NCI-H2227 (cell line): ENCODE measurements around the gene EOLA1.
"Not testable (repeated sequence)": the region's sequence is repeated elsewhere in the genome, so short reads cannot be mapped to it uniquely, and the experiment has no call there.

ENCODE experiments used
- DNase-seq: peaks from one replicate; lab custom pipeline; 2025; ENCODE audit not compliant: unreplicated experiment; lab: John Stamatoyannopoulos, UW

The EOLA1 gene

GRCh38 chrX:149541521-149542047, 772 bp downstream of the EOLA1 start:
- no peak for DNase-seq

- not testable (repeated sequence) for DNase-seq
Observed at GRCh38 chrX:149545545-149546543, 5.0 kb downstream of the EOLA1 start.

- not testable (repeated sequence) for DNase-seq
Observed at GRCh38 chrX:149546962-149547361, 6.2 kb downstream of the EOLA1 start.

- not testable (repeated sequence) for DNase-seq
Observed at GRCh38 chrX:149547782-149548181, 7.0 kb downstream of the EOLA1 start.

- DNase-seq = not testable (repeated sequence)
Observed at GRCh38 chrX:149549701-149550100, 8.9 kb downstream of the EOLA1 start, which contains the start of gene HSFX3. HSFX3 (minus strand) TSS chrX:149549924; CDS start chrX:149549852, 72 bp downstream.

- not testable (repeated sequence) for DNase-seq
Observed at GRCh38 chrX:149550454-149550853, 9.6 kb downstream of the EOLA1 start.

- DNase-seq = not testable (repeated sequence)
Observed at GRCh38 chrX:149551245-149551938, 10.6 kb downstream of the EOLA1 start.

- not testable (repeated sequence) for DNase-seq
Observed at GRCh38 chrX:149551939-149552248, 11.1 kb downstream of the EOLA1 start.

GRCh38 chrX:149555251-149555650, 14.4 kb downstream of the EOLA1 start:
- DNase-seq = not testable (repeated sequence)

GRCh38 chrX:149563359-149563758, 22.5 kb downstream of the EOLA1 start:
- DNase-seq = no peak

GRCh38 chrX:149567621-149568417, 27.0 kb downstream of the EOLA1 start:
- DNase-seq = no peak

- no peak for DNase-seq
Observed at GRCh38 chrX:149568701-149569296, 28.0 kb downstream of the EOLA1 start.

GRCh38 chrX:149569770-149570169, 29.0 kb downstream of the EOLA1 start:
- DNase-seq = no peak

GRCh38 chrX:149570668-149571067, 29.9 kb downstream of the EOLA1 start:
- no peak for DNase-seq

- DNase-seq = no peak
Observed at GRCh38 chrX:149571770-149572169, 31.0 kb downstream of the EOLA1 start.

GRCh38 chrX:149572743-149573142, 31.9 kb downstream of the EOLA1 start:
- DNase-seq = no peak

GRCh38 chrX:149573456-149573855, 32.6 kb downstream of the EOLA1 start:
- not testable (repeated sequence) for DNase-seq

GRCh38 chrX:149585631-149586030, 44.8 kb downstream of the EOLA1 start:
- not testable (repeated sequence) for DNase-seq

- DNase-seq = not testable (repeated sequence)
Observed at GRCh38 chrX:149587359-149587758, 46.5 kb downstream of the EOLA1 start, which contains the start of gene MAGEA9B. MAGEA9B (minus strand) TSS chrX:149587459; CDS start chrX:149583179, 4,280 bp downstream.

- DNase-seq = not testable (repeated sequence)
Observed at GRCh38 chrX:149590993-149591392, 50.2 kb downstream of the EOLA1 start.
